HEK293T (cell line): ENCODE data around the gene PLXNA2.

Source experiments
- FOXK2 ChIP-seq: fragments of 450-650 bp; IDR thresholded peaks from 2 replicates; pipeline ENCODE4 v1.6.1; 2016; ENCODE audit warnings: mild to moderate bottlenecking
- FOXM1 ChIP-seq: fragments of 450-650 bp; IDR thresholded peaks from 2 replicates; pipeline ENCODE4 v1.6.1; 2017; ENCODE audit warnings: mild to moderate bottlenecking, borderline replicate concordance
- HDGF ChIP-seq: fragments of 450-650 bp; IDR thresholded peaks from 2 replicates; pipeline ENCODE4 v1.6.1; 2017; ENCODE audit warnings: antibody characterized with exemption, borderline replicate concordance
- L3MBTL2 ChIP-seq: fragments of 450-650 bp; conservative IDR thresholded peaks from 2 replicates; pipeline ENCODE4 v1.6.1; 2016; ENCODE audit warnings: mild to moderate bottlenecking
- NFRKB ChIP-seq: fragments of 450-650 bp; IDR thresholded peaks from 2 replicates; pipeline ENCODE4 v1.6.1; 2016; ENCODE audit warnings: mild to moderate bottlenecking, moderate library complexity
- ZNF384 ChIP-seq: fragments of 450-650 bp; IDR thresholded peaks from 2 replicates; pipeline ENCODE4 v1.6.1; 2016

GRCh38 chr1:207983044-207983635, 261.0 kb downstream of the PLXNA2 start:
- TF ChIP-seq NFRKB, result no peak
- no peak for TF ChIP-seq FOXK2
- no peak for TF ChIP-seq FOXM1
- TF ChIP-seq ZNF384, result no peak
- no peak for TF ChIP-seq L3MBTL2
- TF ChIP-seq HDGF, result no peak
